ENCODE data around the gene RAB44.

Gene RAB44

GRCh38 chr6:36754582-36755434, 57.2 kb downstream of the RAB44 start:
- DNase-seq, result no peak

- DNase-seq, result peak; percentile 96
Measured at GRCh38 chr6:36755435-36756348, 58.1 kb downstream of the RAB44 start.

- no peak for DNase-seq
Measured at GRCh38 chr6:36756786-36757185, 59.2 kb downstream of the RAB44 start.

GRCh38 chr6:36757206-36757605, 59.6 kb downstream of the RAB44 start:
- peak; percentile 65 for DNase-seq

GRCh38 chr6:36757943-36758508, 60.4 kb downstream of the RAB44 start:
- no peak for DNase-seq

GRCh38 chr6:36758516-36759147, 61.0 kb downstream of the RAB44 start:
- no peak for DNase-seq

GRCh38 chr6:36759148-36759759, 61.6 kb downstream of the RAB44 start:
- DNase-seq, result peak; percentile 75

GRCh38 chr6:36760685-36761435, 63.2 kb downstream of the RAB44 start:
- no peak for DNase-seq

- DNase-seq, result no peak
Measured at GRCh38 chr6:36762123-36762522, 64.5 kb downstream of the RAB44 start.

- no peak for DNase-seq
Measured at GRCh38 chr6:36765190-36765589, 67.6 kb downstream of the RAB44 start.

- DNase-seq, result peak; percentile 75
Measured at GRCh38 chr6:36765594-36766398, 68.2 kb downstream of the RAB44 start.

GRCh38 chr6:36766399-36766945, 68.8 kb downstream of the RAB44 start:
- no peak for DNase-seq

- no peak for DNase-seq
Measured at GRCh38 chr6:36769183-36769675, 71.6 kb downstream of the RAB44 start.

- DNase-seq, result peak; percentile 25
Measured at GRCh38 chr6:36769676-36770499, 72.3 kb downstream of the RAB44 start.

GRCh38 chr6:36771145-36771544, 73.5 kb downstream of the RAB44 start:
- no peak for DNase-seq

GRCh38 chr6:36772397-36772796, 74.8 kb downstream of the RAB44 start:
- DNase-seq, result no peak

- DNase-seq, result no peak
Measured at GRCh38 chr6:36774331-36774730, 76.7 kb downstream of the RAB44 start.

GRCh38 chr6:36776167-36776566, 78.5 kb downstream of the RAB44 start:
- DNase-seq, result no peak

- DNase-seq, result no peak
Measured at GRCh38 chr6:36777801-36778200, 80.2 kb downstream of the RAB44 start.

Data from CD4-positive, alpha-beta T cell treated with Interleukin-4 for 4 hours (primary cell).